Adipocyte (in vitro differentiated cells): Measurements from ENCODE around the gene ADD2.
"Not testable (repeated sequence)": the region's sequence is repeated elsewhere in the genome, so short reads cannot be mapped to it uniquely, and the experiment has no call there.

Experiments used
- DNase-seq: peaks from one replicate; pipeline ENCODE4 v3.0.0-alpha.2; 2015; ENCODE audit warnings: low read depth
- H3K27me3 ChIP-seq: replicated peaks from 2 replicates; pipeline ENCODE4 v1.7.0; 2013; ENCODE audit warnings: mild to moderate bottlenecking, low read length, moderate library complexity; ENCODE audit not compliant: control insufficient read depth, insufficient read depth
- H3K36me3 ChIP-seq: 2 replicates; pipeline ENCODE4 v1.7.0; 2013; ENCODE audit warnings: low read length, mild to moderate bottlenecking, moderate library complexity; ENCODE audit not compliant: control insufficient read depth, insufficient read depth, severe bottlenecking
- H3K4me1 ChIP-seq: 2 replicates; pipeline ENCODE4 v1.7.0; 2013; ENCODE audit warnings: mild to moderate bottlenecking, low read length, moderate library complexity; ENCODE audit not compliant: control insufficient read depth, insufficient read depth
- H3K4me3 ChIP-seq: 2 replicates; pipeline ENCODE4 v1.7.0; 2013; ENCODE audit warnings: mild to moderate bottlenecking, low read length, moderate library complexity
- H3K9ac ChIP-seq: 2 replicates; pipeline ENCODE4 v1.7.0; 2013; ENCODE audit warnings: mild to moderate bottlenecking, low read length, moderate library complexity
- H3K9me3 ChIP-seq: 2 replicates; pipeline ENCODE4 v1.7.0; 2013; ENCODE audit warnings: mild to moderate bottlenecking, low read length, moderate library complexity; ENCODE audit not compliant: control insufficient read depth

The ADD2 gene

DNA sequence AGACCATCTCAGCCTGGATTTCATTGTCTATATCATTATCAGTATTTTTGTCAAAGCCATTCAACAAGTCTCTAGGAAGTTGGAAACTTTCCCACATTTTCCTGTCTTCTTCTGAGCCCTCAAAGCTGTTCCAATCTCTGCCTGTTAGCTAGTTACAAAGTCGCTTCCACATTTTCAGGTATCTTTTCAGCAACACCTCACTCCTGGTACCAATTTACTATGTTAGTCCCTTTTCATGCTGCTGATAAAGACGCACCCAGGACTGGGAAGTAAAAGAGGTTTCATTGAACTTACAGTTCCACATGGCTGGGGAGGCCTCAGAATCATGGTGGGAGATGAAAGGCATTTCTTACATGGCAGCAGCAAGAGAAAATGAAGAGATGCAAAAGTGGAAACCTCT lies 31.7 kb upstream of the ADD2 start:
- Histone ChIP-seq H3K4me3 (no peak overlapping the region), H3K9me3 (peaks cover 31% of the 10 kb centered on the region), H3K36me3 (no peaks in the 10 kb centered on the region), H3K27me3 (peaks cover 27% of the 10 kb centered on the region), H3K9ac (no peak overlapping the region), H3K4me1 (no peaks in the 10 kb centered on the region)
- DNase-seq: no peak

DNA sequence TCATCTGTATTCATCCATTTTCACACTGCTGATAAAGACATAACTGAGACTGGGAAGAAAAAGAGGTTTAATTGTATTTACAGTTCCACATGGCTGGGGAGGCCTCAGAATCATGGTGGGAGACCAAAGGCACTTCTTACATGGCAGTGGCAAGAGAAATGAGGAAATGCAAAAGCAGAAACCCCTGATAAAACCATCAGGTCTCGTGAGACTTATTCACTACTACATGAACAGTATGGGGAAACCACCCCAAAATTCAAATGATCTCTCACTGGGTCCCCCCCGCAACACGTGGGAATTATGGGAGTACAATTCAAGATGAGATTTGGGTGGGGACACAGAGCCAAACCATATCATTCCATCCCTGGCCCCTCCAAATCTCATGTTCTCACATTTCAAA lies 30.0 kb upstream of the ADD2 start:
- not testable (repeated sequence) for DNase-seq
- Histone ChIP-seq H3K27me3 (peaks cover 42% of the 10 kb centered on the region), H3K9me3 (peaks cover 32% of the 10 kb centered on the region)

DNA sequence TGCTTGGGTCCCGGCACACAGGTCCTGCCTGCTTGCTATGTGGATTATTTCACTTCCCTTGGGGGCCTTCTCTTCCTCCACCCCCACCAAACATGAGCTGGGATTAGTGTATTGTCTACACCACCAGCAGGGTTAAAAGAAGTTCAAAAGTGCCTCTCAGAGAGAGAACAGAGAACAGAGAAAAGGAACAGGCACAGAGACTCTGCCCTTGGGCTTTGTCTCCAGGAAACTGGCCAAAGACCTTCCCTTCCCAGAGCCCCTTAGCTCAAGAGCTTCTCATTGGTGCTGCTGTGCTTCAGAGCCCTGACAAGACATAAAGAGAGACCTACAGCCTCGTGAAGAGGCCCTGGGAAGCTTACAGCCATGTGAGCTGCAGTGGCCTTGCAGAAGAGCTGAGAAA lies 29.5 kb upstream of the ADD2 start:
- H3K27me3 ChIP-seq: peaks cover 42% of the 10 kb centered on the region

More for the DNA sequence above, 30.0 kb upstream of the ADD2 start:
- H3K4me3 ChIP-seq, H3K4me1 ChIP-seq, H3K9ac ChIP-seq, H3K36me3 ChIP-seq: not testable (repeated sequence)

DNA sequence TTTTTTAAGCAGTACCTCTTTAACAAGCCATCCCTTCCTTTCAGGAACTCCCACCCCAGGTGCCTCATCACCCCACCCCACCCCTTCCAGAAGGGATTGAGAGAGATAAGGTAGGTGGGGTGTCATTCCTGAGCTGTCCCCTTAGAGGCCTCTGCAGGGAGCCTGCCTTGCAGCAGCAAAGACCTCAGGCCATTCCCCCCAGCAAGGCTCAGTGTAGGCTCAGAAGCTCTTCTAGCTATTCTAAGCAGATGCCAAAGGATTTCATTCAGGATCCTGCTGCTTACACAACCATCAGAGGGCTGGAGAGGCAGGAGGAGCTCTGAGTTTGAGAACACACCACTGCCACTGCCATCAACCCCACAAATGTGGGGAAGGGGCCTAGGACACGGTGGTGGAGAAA lies 28.3 kb upstream of the ADD2 start:
- no peak for DNase-seq
- H3K9me3 ChIP-seq: peaks cover 28% of the 10 kb centered on the region
- H3K4me3 ChIP-seq: no peak overlapping the region
- H3K4me1 ChIP-seq: no peaks in the 10 kb centered on the region
- no peak overlapping the region for H3K9ac ChIP-seq
- H3K36me3 ChIP-seq: no peaks in the 10 kb centered on the region
- H3K27me3 ChIP-seq: peaks cover 47% of the 10 kb centered on the region

More for the DNA sequence above, 29.5 kb upstream of the ADD2 start:
- Histone ChIP-seq H3K4me1 (no peaks in the 10 kb centered on the region), H3K4me3 (no peak overlapping the region), H3K9me3 (peaks cover 34% of the 10 kb centered on the region), H3K9ac (no peak overlapping the region), H3K36me3 (no peaks in the 10 kb centered on the region)
- DNase-seq: no peak

DNA sequence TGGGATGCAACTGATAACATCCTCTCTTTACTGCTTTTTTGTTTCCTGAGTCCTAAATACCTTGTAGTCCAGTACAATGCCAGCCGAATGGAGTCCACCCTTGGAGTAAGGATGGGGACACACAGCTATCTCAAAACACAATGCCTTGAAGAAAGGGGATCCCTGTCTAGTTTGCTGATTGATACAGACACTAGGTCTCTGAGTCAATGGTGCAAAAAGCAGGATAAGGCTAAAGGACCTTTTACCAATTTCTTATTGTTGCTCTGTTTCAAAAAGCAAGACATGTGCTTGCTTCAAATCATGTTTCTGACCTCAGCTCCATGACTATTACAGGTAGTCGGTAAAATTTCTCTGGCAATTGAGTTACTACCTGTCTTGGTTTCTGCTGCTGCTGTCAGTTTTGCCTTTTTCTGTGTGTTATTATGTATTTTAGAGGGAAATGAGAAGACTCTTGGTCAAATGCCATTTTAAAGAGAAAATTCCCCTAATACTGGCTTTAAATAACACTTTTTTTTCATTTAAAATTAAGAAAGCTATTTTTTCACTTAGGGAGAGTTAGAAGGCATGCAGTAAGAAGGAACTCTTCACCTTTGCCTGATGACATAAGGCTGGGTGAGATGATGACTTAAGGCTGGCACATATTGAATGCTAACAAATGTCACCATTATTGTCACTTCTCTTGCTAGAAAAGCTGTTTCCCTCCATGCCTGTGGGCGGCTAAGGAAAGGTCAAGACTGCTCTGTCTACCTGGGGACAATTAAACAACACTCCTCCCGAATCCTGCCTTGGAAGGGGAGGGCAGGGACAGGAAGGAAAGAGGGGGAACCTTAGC lies 27.4 kb upstream of the ADD2 start:
- H3K36me3 ChIP-seq: no peaks in the 10 kb centered on the region
- peaks cover 19% of the 10 kb centered on the region for H3K9me3 ChIP-seq
- no peak overlapping the region for H3K9ac ChIP-seq
- DNase-seq: no peak
- H3K4me1 ChIP-seq: no peaks in the 10 kb centered on the region
- H3K4me3 ChIP-seq: no peak overlapping the region
- H3K27me3 ChIP-seq: peaks cover 46% of the 10 kb centered on the region

DNA sequence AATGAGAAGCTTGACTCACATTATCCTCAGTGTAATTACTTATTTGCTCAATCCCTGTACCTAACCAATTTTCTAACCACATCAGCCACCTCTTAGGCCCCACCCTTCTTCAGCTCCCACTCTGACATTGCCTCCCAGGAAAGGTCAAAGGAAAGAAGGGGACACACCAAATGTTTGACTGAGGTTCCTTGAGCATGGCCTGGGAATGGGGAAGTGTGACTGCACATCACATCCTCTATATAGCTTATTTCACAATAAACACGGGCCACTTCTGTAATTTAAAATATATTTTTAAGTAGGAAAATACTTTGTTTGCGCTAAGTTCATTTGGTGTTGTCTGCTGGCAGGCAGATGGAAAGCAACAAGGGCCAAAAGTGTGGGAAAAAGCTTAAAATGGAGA lies 25.4 kb upstream of the ADD2 start:
- H3K4me1 ChIP-seq: peaks cover 6% of the 10 kb centered on the region
- H3K9me3 ChIP-seq: peaks cover 3% of the 10 kb centered on the region
- no peaks in the 10 kb centered on the region for H3K36me3 ChIP-seq
- DNase-seq: no peak
- H3K9ac ChIP-seq: no peak overlapping the region
- H3K27me3 ChIP-seq: peaks cover 62% of the 10 kb centered on the region
- H3K4me3 ChIP-seq: no peak overlapping the region

DNA sequence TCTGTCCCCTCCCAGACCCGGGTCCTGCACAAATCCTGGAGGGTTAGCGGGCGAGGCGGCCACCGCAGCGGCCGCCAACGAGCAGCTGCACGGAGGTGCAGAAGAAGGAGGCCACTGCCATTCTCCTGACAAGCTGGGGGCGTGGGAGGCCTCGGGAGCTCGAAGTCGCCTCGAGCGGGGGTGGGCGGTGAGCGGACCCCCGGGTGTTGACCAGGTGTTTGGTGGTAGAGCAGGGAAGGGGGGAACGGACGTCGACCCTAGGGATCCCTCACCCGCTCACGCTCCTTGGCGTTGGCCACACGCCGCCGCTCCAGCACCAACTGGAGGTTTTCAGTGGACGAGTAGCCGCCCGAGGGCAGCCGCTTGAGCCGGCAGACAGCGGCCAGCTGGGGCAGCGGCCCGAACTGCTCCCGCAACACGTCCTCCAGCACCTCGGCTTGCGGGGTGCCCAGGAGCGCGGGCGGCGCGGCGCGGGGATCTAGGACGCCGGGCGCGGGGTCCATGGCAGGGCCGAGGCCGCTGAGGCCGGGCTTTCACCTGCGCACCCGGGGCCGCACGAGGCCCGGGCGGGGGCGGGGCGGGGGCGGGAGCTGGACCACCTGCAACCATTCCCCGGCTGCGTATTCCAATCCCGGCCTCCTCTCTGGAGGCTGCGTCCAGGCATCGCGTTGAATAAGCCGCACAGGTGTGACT lies 22.3 kb upstream of the ADD2 start, which contains the start of gene FIGLA:
FIGLA (minus strand) TSS at position 508 of the 693 bp plus-strand sequence; CDS start at position 503, 5 bp downstream.
- Histone ChIP-seq H3K4me1 (peaks cover 6% of the 10 kb centered on the region), H3K27me3 (peaks cover 77% of the 10 kb centered on the region), H3K36me3 (no peaks in the 10 kb centered on the region), H3K4me3 (peak within 1 kb of the TSS; percentile 54), H3K9me3 (peaks cover 3% of the 10 kb centered on the region), H3K9ac (no peak within 1 kb of the TSS)
- no peak for DNase-seq

DNA sequence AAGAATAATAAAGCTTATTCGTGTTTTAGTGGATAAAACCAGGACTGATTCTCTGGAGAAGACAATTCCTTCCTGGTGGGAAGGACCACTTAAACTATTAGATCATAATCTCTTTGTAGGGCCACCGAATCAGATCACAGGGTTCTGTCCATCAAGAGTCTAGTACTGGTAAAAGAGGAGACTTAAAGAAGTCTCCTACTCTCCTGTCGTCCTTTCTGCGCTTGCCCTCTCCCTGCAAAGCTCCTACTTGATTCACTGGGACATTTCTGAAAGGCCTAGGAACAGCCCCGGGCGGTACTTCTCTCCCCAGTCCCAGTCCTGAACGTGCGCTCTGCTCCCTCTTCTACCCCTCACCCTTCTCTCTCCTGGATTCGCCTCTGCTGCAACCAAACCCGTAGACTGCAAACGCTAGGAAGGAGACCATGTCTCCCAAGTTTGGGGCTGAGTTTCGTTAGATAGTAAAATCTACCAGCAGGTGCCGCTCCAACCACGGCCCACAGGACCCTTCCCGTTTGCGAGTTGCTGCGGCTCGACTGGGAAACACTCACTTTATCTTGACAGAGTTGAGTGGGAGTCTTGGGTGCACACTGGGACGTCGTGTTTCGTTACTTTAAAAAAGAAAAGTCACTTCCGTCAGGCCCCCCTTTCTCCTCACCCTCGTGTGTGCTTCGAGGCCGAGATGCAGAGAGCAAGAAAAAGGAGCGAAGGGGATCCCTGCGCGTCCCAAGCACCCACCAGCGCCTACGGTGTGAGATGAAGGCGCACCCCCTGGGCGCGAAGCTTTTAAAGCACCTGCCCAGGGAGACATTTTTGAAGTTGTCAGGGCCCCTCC lies 21.5 kb upstream of the ADD2 start:
- Histone ChIP-seq H3K9ac (no peak overlapping the region), H3K4me3 (peak overlapping the region; percentile 54), H3K27me3 (peaks cover 72% of the 10 kb centered on the region), H3K9me3 (peaks cover 3% of the 10 kb centered on the region), H3K36me3 (no peaks in the 10 kb centered on the region), H3K4me1 (peaks cover 6% of the 10 kb centered on the region)
- DNase-seq: peak; percentile 47

DNA sequence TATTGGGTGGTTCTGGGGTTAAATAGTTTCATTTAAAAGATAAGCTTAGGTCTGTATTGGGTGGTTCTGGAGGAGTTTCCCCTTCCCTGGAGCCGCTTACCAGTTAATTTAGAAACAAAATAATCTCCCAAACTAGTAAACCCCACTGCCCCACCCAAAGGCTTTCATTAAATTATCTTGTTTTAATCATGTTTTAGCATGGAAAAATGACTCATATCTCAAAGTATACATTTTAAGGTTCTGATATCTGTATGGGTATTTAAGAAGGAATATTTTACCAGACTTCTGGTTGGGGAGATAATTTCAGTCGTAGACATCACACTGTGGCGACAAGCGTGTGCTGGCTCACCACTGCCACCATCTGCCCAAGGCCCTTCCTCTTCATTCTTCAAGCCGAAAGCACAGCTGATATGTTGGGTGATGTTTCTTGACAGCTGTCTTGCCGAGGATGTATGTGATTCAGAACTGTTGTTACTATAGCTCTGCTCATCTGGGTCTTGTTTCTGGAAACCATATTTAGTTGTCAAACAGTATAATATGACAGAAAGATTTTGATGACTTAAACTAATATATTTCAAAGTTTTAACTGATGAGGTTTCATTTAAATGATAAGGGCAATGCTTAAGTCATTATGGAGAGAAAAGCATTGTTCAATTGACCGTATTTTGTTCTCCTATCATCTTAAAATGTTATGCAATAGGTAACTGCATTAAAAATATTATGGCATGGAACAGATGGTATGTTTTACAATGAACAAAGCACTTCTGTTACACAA lies 17.3 kb upstream of the ADD2 start:
- Histone ChIP-seq H3K9me3 (no peaks in the 10 kb centered on the region), H3K27me3 (peaks cover 43% of the 10 kb centered on the region), H3K36me3 (no peaks in the 10 kb centered on the region), H3K9ac (no peak overlapping the region), H3K4me1 (peaks cover 9% of the 10 kb centered on the region), H3K4me3 (no peak overlapping the region)
- no peak for DNase-seq

DNA sequence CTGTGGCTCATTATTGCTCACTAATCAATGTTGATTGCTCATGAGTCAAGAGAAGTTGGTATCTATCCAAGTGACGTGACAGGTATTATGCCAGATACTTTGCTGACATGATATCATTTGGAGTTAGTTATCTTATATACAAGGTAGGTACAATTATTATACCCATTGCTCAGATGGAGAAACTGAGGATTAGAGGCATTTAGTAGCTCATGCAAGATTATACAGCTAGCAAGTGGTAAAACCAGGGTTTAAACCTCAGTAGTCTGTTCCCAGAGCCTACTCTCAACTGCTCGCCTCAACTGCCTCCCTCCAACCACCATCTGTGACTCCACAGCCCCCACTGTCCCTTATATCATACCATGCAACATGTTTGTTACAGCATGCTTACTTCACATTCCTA lies 16.3 kb upstream of the ADD2 start:
- DNase-seq: no peak
- peaks cover 12% of the 10 kb centered on the region for H3K4me1 ChIP-seq
- H3K9me3 ChIP-seq: no peaks in the 10 kb centered on the region
- H3K4me3 ChIP-seq: no peak overlapping the region
- no peak overlapping the region for H3K9ac ChIP-seq
- H3K27me3 ChIP-seq: peaks cover 35% of the 10 kb centered on the region
- no peaks in the 10 kb centered on the region for H3K36me3 ChIP-seq
